Measurements from ENCODE around the gene CABLES2.

GRCh38 chr20:62424249-62425107 lies 17.4 kb upstream of the CABLES2 start:
- TF ChIP-seq, protein P1, sequence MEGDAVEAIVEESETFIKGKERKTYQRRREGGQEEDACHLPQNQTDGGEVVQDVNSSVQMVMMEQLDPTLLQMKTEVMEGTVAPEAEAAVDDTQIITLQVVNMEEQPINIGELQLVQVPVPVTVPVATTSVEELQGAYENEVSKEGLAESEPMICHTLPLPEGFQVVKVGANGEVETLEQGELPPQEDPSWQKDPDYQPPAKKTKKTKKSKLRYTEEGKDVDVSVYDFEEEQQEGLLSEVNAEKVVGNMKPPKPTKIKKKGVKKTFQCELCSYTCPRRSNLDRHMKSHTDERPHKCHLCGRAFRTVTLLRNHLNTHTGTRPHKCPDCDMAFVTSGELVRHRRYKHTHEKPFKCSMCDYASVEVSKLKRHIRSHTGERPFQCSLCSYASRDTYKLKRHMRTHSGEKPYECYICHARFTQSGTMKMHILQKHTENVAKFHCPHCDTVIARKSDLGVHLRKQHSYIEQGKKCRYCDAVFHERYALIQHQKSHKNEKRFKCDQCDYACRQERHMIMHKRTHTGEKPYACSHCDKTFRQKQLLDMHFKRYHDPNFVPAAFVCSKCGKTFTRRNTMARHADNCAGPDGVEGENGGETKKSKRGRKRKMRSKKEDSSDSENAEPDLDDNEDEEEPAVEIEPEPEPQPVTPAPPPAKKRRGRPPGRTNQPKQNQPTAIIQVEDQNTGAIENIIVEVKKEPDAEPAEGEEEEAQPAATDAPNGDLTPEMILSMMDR (IDR thresholded peaks at IDR 0.05) = no peak
- no peak for TF ChIP-seq POLR2A (IDR thresholded peaks at IDR 0.05)
